HepG2 (cell line): Measurements from ENCODE around the gene GPR183. TPM values are rescaled to one million over a fixed set of nuclear protein-coding genes. Genes with fewer than 3 reads are reported as not detected.

ENCODE experiments used
- HDAC2 ChIP-seq: sonication (generic); formaldehyde crosslinking; IDR thresholded peaks from 2 replicates; pipeline ENCODE4 v1.4.0; 2020; ENCODE audit warnings: missing genetic modification reagents
- HNF4G ChIP-seq, 2 experiments: sonication (generic) in 1 of 2; formaldehyde crosslinking in 1 of 2; IDR thresholded peaks; 2 replicates each; pipeline versions ENCODE4 v1.4.0 to v1.6.1; 2011 to 2020; ENCODE audit warnings: borderline replicate concordance in 2 of 2, low read depth in 2 of 2, mild to moderate bottlenecking in 2 of 2, low read length in 1 of 2, missing genetic modification reagents in 1 of 2, moderate library complexity in 1 of 2
- MAX ChIP-seq: IDR thresholded peaks from 2 replicates; pipeline ENCODE4 v1.6.1; 2012; ENCODE audit warnings: inconsistent platforms
- NR2F2 ChIP-seq: IDR thresholded peaks from 2 replicates; pipeline ENCODE4 v1.6.1; 2012; ENCODE audit warnings: low read depth, inconsistent platforms, borderline replicate concordance
- PAXIP1 ChIP-seq: sonication (generic); formaldehyde crosslinking; conservative IDR thresholded peaks from 2 replicates; pipeline ENCODE4 v1.4.0; 2020; ENCODE audit warnings: mild to moderate bottlenecking, missing genetic modification reagents, moderate library complexity
- RARA ChIP-seq: IDR thresholded peaks from 2 replicates; pipeline ENCODE4 v1.6.1; 2016; ENCODE audit warnings: missing genetic modification reagents, missing compliant biosample characterization
- ZBED4 ChIP-seq: sonication (generic); formaldehyde crosslinking; IDR thresholded peaks from 2 replicates; pipeline ENCODE4 v1.4.0; 2020; ENCODE audit warnings: missing genetic modification reagents, borderline replicate concordance
- ZBTB7B ChIP-seq: sonication (generic); formaldehyde crosslinking; IDR thresholded peaks from 2 replicates; pipeline ENCODE4 v1.4.0; 2020; ENCODE audit warnings: missing genetic modification reagents
- ZMYM4 ChIP-seq: sonication (generic); formaldehyde crosslinking; IDR thresholded peaks from 2 replicates; pipeline ENCODE4 v1.8.1; 2023; ENCODE audit warnings: mild to moderate bottlenecking, missing genetic modification reagents
- polyA plus RNA-seq, 8 experiments: library from polyadenylated mRNA; depleted of rRNA in 3 of 8; stranded (reverse) in 7 of 8; unstranded in 1 of 8; fragments of >200 nt; fragmentation: Illumina TruSeq in 4 of 8; extraction: Trizol in 4 of 8; gene quantifications; 2 replicates each; pipeline versions ENCODE4 v1.2.1 to v1.2.3, GENCODE V29; 2011 to 2016; ENCODE audit warnings: low read depth in 4 of 8, missing spikeins in 1 of 8, mixed read lengths in 1 of 8; ENCODE audit not compliant: insufficient read depth in 1 of 8
- total RNA-seq, 5 experiments: library from RNA; depleted of rRNA; stranded (reverse); fragments of >200 nt; fragmentation: Illumina TruSeq; extraction: Trizol; gene quantifications; 2 replicates each; pipeline ENCODE4 v1.2.3, GENCODE V29; 2016; ENCODE audit warnings: low read depth in 1 of 5

GPR183 gene
- total and polyA plus RNA-seq, 2 of the 13 experiments (the other 11 are each of a cell fraction or from before 2014, with no cell fraction given): not detected

GRCh38 chr13:99332456-99332855 lies 25.3 kb upstream of the GPR183 start (continued):
- peak; percentile 46 for TF ChIP-seq PAXIP1 (CRISPR knock-in tag)
- TF ChIP-seq HNF4G (IDR thresholded peaks at IDR 0.05; ENCODE audit: borderline replicate concordance, low read depth, low read length): peak; percentile 53; the same call in 1 of the 2 replicates
- no peak for TF ChIP-seq HNF4G (CRISPR knock-in tag; IDR thresholded peaks at IDR 0.05; ENCODE audit: borderline replicate concordance, low read depth)
- no peak for TF ChIP-seq HDAC2
- TF ChIP-seq ZBTB7B (CRISPR knock-in tag): peak; percentile 59; the same call in 1 of the 2 replicates
- no peak for TF ChIP-seq NR2F2
- TF ChIP-seq ZMYM4 (CRISPR knock-in tag): peak; percentile 80
- no peak for TF ChIP-seq ZBED4 (CRISPR knock-in tag)
- peak; percentile 52; the same call in 1 of the 2 replicates for TF ChIP-seq MAX
- 0 out of 2 replicates have a peak, but pooled peaks have one; percentile 21 for TF ChIP-seq RARA (CRISPR knock-in tag)
